Activated naive CD8-positive, alpha-beta T cell treated with anti-CD3 and anti-CD28 coated beads, Interleukin-2, amount 10 ng/mL, durations not matched to agents 7 days and 5 days (primary cell): ENCODE measurements around the gene TMEM232. TPM values are rescaled to one million over a fixed set of nuclear protein-coding genes. Genes with fewer than 3 reads are reported as not detected.
"Not testable (repeated sequence)": the region's sequence is repeated elsewhere in the genome, so short reads cannot be mapped to it uniquely, and the experiment has no call there.

Experiments
- ATAC-seq: fragments of 150-1000 bp; cut with Tn5 transposase; one replicate; pipeline ENCODE4 v1.10.0; 2021; ENCODE audit warnings: low read depth, moderate library complexity
- POLR2A ChIA-PET: fragments of 350-600 bp; sonication (Branson Sonifier 250); formaldehyde crosslinking; loops from one replicate; lab custom pipeline; 2021; ENCODE audit warnings: antibody characterized with exemption; lab: Charles Lee
- DNase-seq: peaks from one replicate; pipeline ENCODE4 v3.0.0; 2021
- H3K27ac Mint-ChIP-seq: one replicate; pipeline ENCODE4 v1.8.0; 2022; ENCODE audit warnings: mild to moderate bottlenecking, mixed read lengths
- H3K27me3 Mint-ChIP-seq: one replicate; pipeline ENCODE4 v1.8.0; 2022; ENCODE audit warnings: mild to moderate bottlenecking, moderate library complexity, mixed read lengths
- H3K36me3 Mint-ChIP-seq: one replicate; pipeline ENCODE4 v1.8.0; 2021; ENCODE audit warnings: mild to moderate bottlenecking, mixed read lengths
- H3K4me1 Mint-ChIP-seq: one replicate; pipeline ENCODE4 v1.8.0; 2021; ENCODE audit warnings: mixed read lengths
- H3K4me3 Mint-ChIP-seq: one replicate; pipeline ENCODE4 v1.8.0; 2022; ENCODE audit warnings: mild to moderate bottlenecking, moderate library complexity, mixed read lengths
- H3K9me3 Mint-ChIP-seq: one replicate; pipeline ENCODE4 v1.8.0; 2021; ENCODE audit warnings: mixed read lengths
- total RNA-seq, 2 experiments: library from RNA; stranded (reverse); gene quantifications; one replicate each; pipeline ENCODE4 v1.2.3, GENCODE V29; 2021

The TMEM232 gene
- total RNA-seq, 2 experiments from 2014 or later: 0.91 to 1.4 TPM

GRCh38 chr5:110562191-110562590 lies 164.3 kb downstream of the TMEM232 start:
- no peaks in the 10 kb centered on the region for H3K27me3 Mint-ChIP-seq
- H3K4me1 Mint-ChIP-seq: no peaks in the 10 kb centered on the region
- ATAC-seq (no peak), DNase-seq (no peak)
- H3K9me3 Mint-ChIP-seq: peaks cover 5% of the 10 kb centered on the region
- peaks cover 1% of the 10 kb centered on the region for H3K36me3 Mint-ChIP-seq
- H3K27ac Mint-ChIP-seq: no peak overlapping the region
- POLR2A ChIA-PET: no interaction called here
- H3K4me3 Mint-ChIP-seq: no peak overlapping the region

GRCh38 chr5:110561510-110561909 lies 165.0 kb downstream of the TMEM232 start:
- POLR2A ChIA-PET: no interaction called here
- no peaks in the 10 kb centered on the region for H3K4me1 Mint-ChIP-seq
- ATAC-seq (no peak), DNase-seq (no peak)
- no peaks in the 10 kb centered on the region for H3K27me3 Mint-ChIP-seq
- H3K9me3 Mint-ChIP-seq: peaks cover 3% of the 10 kb centered on the region
- H3K36me3 Mint-ChIP-seq: peaks cover under 1% of the 10 kb centered on the region
- H3K4me3 Mint-ChIP-seq: no peak overlapping the region
- no peak overlapping the region for H3K27ac Mint-ChIP-seq

- POLR2A ChIA-PET: no interaction called here
- no peaks in the 10 kb centered on the region for H3K9me3 Mint-ChIP-seq
- ATAC-seq (no peak), DNase-seq (no peak)
- no peaks in the 10 kb centered on the region for H3K36me3 Mint-ChIP-seq
- peaks cover 2% of the 10 kb centered on the region for H3K27me3 Mint-ChIP-seq
- no peak overlapping the region for H3K27ac Mint-ChIP-seq
- no peak overlapping the region for H3K4me3 Mint-ChIP-seq
- no peaks in the 10 kb centered on the region for H3K4me1 Mint-ChIP-seq
Measured at GRCh38 chr5:110549301-110549700, 177.2 kb downstream of the TMEM232 start.

- DNase-seq: no peak
- Mint-ChIP-seq H3K27me3 (peaks cover 2% of the 10 kb centered on the region), H3K9me3 (no peaks in the 10 kb centered on the region), H3K4me3 (no peak overlapping the region), H3K36me3 (no peaks in the 10 kb centered on the region), H3K27ac (no peak overlapping the region), H3K4me1 (no peaks in the 10 kb centered on the region)
- ATAC-seq: no peak
- POLR2A ChIA-PET: no interaction called here
Measured at GRCh38 chr5:110548171-110548570, 178.3 kb downstream of the TMEM232 start.

- no peak for DNase-seq
- no peaks in the 10 kb centered on the region for H3K4me1 Mint-ChIP-seq
- H3K27me3 Mint-ChIP-seq: peaks cover 2% of the 10 kb centered on the region
- no peaks in the 10 kb centered on the region for H3K9me3 Mint-ChIP-seq
- POLR2A ChIA-PET: no interaction called here
- no peaks in the 10 kb centered on the region for H3K36me3 Mint-ChIP-seq
- no peak overlapping the region for H3K4me3 Mint-ChIP-seq
- H3K27ac Mint-ChIP-seq: no peak overlapping the region
- ATAC-seq: no peak
Measured at GRCh38 chr5:110547495-110547894, 179.0 kb downstream of the TMEM232 start.

GRCh38 chr5:110545716-110546115 lies 180.8 kb downstream of the TMEM232 start:
- POLR2A ChIA-PET: interaction anchor here (0.8 kb wide), 1 partner anchor 7 kb away, joined by 3 read pairs; no protein-coding TSS in a partner anchor
- no peak overlapping the region for H3K4me3 Mint-ChIP-seq
- peaks cover 2% of the 10 kb centered on the region for H3K27me3 Mint-ChIP-seq
- ATAC-seq (no peak), DNase-seq (no peak)
- no peak overlapping the region for H3K27ac Mint-ChIP-seq
- no peaks in the 10 kb centered on the region for H3K4me1 Mint-ChIP-seq
- H3K9me3 Mint-ChIP-seq: no peaks in the 10 kb centered on the region
- H3K36me3 Mint-ChIP-seq: no peaks in the 10 kb centered on the region

- no peak overlapping the region for H3K27ac Mint-ChIP-seq
- DNase-seq (no peak), ATAC-seq (no peak)
- no peak overlapping the region for H3K4me3 Mint-ChIP-seq
- no peaks in the 10 kb centered on the region for H3K9me3 Mint-ChIP-seq
- H3K36me3 Mint-ChIP-seq: no peaks in the 10 kb centered on the region
- H3K4me1 Mint-ChIP-seq: no peaks in the 10 kb centered on the region
- peaks cover 2% of the 10 kb centered on the region for H3K27me3 Mint-ChIP-seq
- POLR2A ChIA-PET: no interaction called here
Measured at GRCh38 chr5:110544603-110545002, 181.9 kb downstream of the TMEM232 start.

- ATAC-seq (no peak), DNase-seq (no peak)
- POLR2A ChIA-PET: no interaction called here
- Mint-ChIP-seq H3K36me3 (no peaks in the 10 kb centered on the region), H3K4me1 (no peaks in the 10 kb centered on the region), H3K27ac (no peak overlapping the region), H3K9me3 (no peaks in the 10 kb centered on the region), H3K27me3 (peaks cover 2% of the 10 kb centered on the region), H3K4me3 (no peak overlapping the region)
Measured at GRCh38 chr5:110542949-110543348, 183.5 kb downstream of the TMEM232 start.

GRCh38 chr5:110536120-110537115 lies 190.1 kb downstream of the TMEM232 start:
- Mint-ChIP-seq H3K36me3 (no peaks in the 10 kb centered on the region), H3K27me3 (no peaks in the 10 kb centered on the region), H3K27ac (no peak overlapping the region), H3K4me3 (no peak overlapping the region), H3K4me1 (no peaks in the 10 kb centered on the region), H3K9me3 (no peaks in the 10 kb centered on the region)
- ATAC-seq (no peak), DNase-seq (no peak)
- POLR2A ChIA-PET: no interaction called here

- H3K27me3 Mint-ChIP-seq, H3K36me3 Mint-ChIP-seq, H3K9me3 Mint-ChIP-seq, DNase-seq, ATAC-seq, H3K4me3 Mint-ChIP-seq, H3K4me1 Mint-ChIP-seq, POLR2A ChIA-PET, H3K27ac Mint-ChIP-seq: not testable (repeated sequence)
Measured at GRCh38 chr5:110535146-110535545, 191.3 kb downstream of the TMEM232 start.

GRCh38 chr5:110525762-110526161 lies 200.7 kb downstream of the TMEM232 start:
- Mint-ChIP-seq H3K36me3 (no peaks in the 10 kb centered on the region), H3K4me3 (no peak overlapping the region), H3K4me1 (no peaks in the 10 kb centered on the region), H3K27ac (no peak overlapping the region), H3K9me3 (peaks cover 3% of the 10 kb centered on the region), H3K27me3 (no peaks in the 10 kb centered on the region)
- POLR2A ChIA-PET: no interaction called here
- ATAC-seq (no peak), DNase-seq (no peak)

GRCh38 chr5:110517396-110517795 lies 209.1 kb downstream of the TMEM232 start:
- Mint-ChIP-seq H3K36me3 (no peaks in the 10 kb centered on the region), H3K27ac (no peak overlapping the region), H3K27me3 (no peaks in the 10 kb centered on the region), H3K4me1 (no peaks in the 10 kb centered on the region), H3K9me3 (peaks cover 2% of the 10 kb centered on the region), H3K4me3 (no peak overlapping the region)
- POLR2A ChIA-PET: no interaction called here
- ATAC-seq (no peak), DNase-seq (no peak)

GRCh38 chr5:110514030-110514429 lies 212.4 kb downstream of the TMEM232 start:
- POLR2A ChIA-PET: no interaction called here

GRCh38 chr5:110512266-110512665 lies 214.2 kb downstream of the TMEM232 start:
- Mint-ChIP-seq H3K4me1 (no peaks in the 10 kb centered on the region), H3K4me3 (no peak overlapping the region), H3K36me3 (no peaks in the 10 kb centered on the region), H3K27ac (no peak overlapping the region), H3K9me3 (no peaks in the 10 kb centered on the region), H3K27me3 (no peaks in the 10 kb centered on the region)
- ATAC-seq (no peak), DNase-seq (no peak)
- POLR2A ChIA-PET: no interaction called here

More at GRCh38 chr5:110514030-110514429, 212.4 kb downstream of the TMEM232 start:
- Mint-ChIP-seq H3K9me3 (no peaks in the 10 kb centered on the region), H3K36me3 (no peaks in the 10 kb centered on the region), H3K27me3 (no peaks in the 10 kb centered on the region), H3K27ac (no peak overlapping the region), H3K4me1 (no peaks in the 10 kb centered on the region), H3K4me3 (no peak overlapping the region)
- ATAC-seq (no peak), DNase-seq (no peak)
